GM21367 (cell line): ENCODE data around the gene VKORC1L1.
"Not testable (repeated sequence)": the region's sequence is repeated elsewhere in the genome, so short reads cannot be mapped to it uniquely, and the experiment has no call there.

Experiments
- ATAC-seq: cut with Tn5 transposase; IDR thresholded peaks from one replicate; pipeline ENCODE4 v1.9.1; 2021; ENCODE audit not compliant: unreplicated experiment

Gene VKORC1L1

GRCh38 chr7:65975814-65976445, 103.1 kb downstream of the VKORC1L1 start:
- ATAC-seq = no peak

DNA sequence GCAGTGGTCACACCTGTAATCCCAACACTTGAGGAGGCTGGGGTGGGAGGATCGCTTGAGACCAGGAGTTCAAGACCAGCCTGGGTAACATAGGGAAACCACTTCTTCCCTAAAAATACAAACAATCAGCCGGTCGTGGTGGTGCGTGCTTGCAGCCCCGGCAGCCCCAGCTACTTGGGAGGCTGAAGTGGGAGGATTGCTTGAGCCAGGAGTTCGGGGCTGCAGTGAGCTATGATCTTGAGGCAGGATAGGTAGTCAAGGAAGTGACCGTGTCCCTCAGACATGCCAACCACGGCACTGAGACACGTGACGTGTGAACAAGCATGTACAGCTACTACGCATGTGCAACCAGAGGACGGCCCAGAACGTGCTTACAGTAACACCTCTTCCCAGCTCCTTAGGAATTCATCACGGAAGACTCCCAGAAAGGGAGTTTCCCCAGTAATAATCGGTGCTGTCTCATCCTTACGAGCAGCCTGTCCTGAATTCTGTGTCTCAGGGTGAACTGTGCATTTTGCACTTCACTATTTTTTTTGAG, 103.9 kb downstream of the VKORC1L1 start:
- ATAC-seq = no peak

DNA sequence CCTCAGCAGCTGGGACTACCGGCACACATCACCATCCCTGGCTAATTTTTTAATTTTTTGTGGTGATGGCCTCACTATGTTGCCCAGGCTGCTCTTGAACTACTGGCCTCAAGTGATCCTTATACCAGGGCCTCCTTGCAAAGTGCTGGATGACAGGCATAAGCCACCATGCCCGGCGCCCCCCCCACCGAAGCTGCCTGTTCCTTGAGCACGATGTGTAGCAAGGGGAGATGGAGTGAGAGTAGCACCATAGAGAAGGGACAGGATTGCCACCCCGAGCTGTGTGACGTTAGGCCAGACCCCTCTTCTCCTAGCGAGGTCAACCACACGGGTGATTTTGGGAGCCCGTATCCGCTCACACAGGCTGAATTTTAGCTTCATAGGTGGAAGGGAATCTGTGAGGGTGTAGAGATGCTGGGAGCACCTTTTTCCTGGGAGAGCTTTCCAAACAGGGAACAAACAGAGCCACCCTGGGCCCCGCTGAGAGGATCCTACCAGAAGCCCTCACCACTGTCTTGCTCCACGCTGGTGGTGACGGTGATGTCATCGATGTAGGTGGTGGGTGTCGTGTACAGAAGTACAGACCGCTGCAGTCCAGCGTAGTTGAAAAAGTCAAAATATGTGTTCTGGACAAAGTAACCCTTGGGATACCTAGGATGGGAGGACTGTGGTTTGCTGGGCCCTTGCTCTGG, 106.2 kb downstream of the VKORC1L1 start:
- ATAC-seq = no peak

DNA sequence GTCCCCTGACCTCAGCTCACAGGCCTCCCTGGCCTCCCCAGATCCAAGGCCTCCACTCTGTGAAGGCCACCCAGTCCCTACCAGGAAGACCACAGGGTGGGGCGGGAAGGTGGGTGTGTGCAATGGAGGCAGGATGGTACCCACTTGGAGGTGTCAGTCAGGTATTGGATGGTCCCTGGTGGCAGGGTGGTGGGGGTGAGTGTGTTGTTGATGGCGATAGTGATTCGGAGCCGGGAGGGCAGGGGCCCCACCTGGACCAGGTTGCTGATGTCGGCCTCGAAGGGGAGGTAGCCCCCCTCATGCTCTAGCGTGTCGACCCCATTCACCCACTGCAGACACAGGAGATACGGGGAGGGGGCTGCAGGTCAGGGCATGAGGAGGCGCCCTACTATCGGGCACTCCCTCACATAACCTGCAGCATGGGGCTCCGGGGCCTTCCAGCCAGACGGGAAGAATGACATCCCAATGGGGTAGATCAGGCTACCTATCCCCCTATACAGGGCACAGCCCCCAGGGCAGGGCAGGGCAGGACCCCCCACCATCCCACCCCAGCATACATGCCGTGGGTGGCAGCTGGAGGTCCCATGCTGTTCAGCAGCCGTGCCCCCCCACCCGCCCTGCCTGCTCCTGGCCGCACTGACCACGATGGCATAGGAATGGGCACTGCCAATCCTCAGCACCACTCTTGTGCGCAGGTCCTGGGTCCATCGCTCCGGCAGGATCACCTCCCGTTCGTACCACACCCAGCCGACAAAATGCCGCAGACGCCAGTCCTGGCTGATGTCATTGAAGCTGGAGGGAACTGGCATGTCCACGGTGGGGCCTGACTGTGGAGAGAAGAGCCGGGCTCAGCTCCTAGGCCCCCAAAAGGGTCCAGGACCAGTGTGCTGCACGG, 107.0 kb downstream of the VKORC1L1 start:
- no peak for ATAC-seq

GRCh38 chr7:65980478-65981250, 107.8 kb downstream of the VKORC1L1 start:
- peak; percentile 70 for ATAC-seq

- peak; percentile 73 for ATAC-seq
Observed at GRCh38 chr7:65981965-65982792, 109.3 kb downstream of the VKORC1L1 start, which contains the start of gene GUSB. TSS of gene GUSB (minus strand) at chr7:65982213. CDS start at chr7:65982183, 30 bp downstream.

GRCh38 chr7:65983965-65984658, 111.2 kb downstream of the VKORC1L1 start:
- no peak for ATAC-seq

DNA sequence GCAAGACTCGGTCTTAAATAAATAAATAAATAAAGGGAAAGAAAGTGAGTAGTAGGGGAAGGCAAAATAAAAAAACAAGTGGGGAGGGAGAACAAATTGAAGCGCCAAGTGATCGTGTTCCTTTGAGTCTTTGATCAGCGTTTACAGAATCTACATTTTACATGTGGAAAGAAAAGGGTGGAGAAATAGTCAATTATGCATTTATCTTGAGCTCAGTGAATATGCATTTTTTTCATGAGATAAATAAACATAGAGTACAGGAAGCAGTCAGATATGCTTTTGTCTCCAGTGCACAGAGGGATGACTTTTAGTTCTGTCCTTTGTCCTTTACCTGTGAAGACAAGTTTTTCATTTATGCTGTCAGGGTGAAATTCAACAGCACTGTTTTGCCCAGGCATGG, 115.2 kb downstream of the VKORC1L1 start:
- no peak for ATAC-seq

- ATAC-seq = not testable (repeated sequence)
Observed at GRCh38 chr7:65988503-65988902, 115.6 kb downstream of the VKORC1L1 start.

- ATAC-seq = no peak
Observed at GRCh38 chr7:65989694-65990080, 116.8 kb downstream of the VKORC1L1 start.

GRCh38 chr7:65991829-65992228, 119.0 kb downstream of the VKORC1L1 start:
- ATAC-seq = not testable (repeated sequence)

- no peak for ATAC-seq
Observed at GRCh38 chr7:65992526-65992925, 119.7 kb downstream of the VKORC1L1 start.

GRCh38 chr7:65994984-65995383, 122.1 kb downstream of the VKORC1L1 start:
- not testable (repeated sequence) for ATAC-seq

GRCh38 chr7:66000823-66001417, 128.0 kb downstream of the VKORC1L1 start:
- ATAC-seq = not testable (repeated sequence)

- ATAC-seq = not testable (repeated sequence)
Observed at GRCh38 chr7:66005115-66005671, 132.3 kb downstream of the VKORC1L1 start.

GRCh38 chr7:66007232-66007631, 134.4 kb downstream of the VKORC1L1 start:
- ATAC-seq = no peak
